ENCODE measurements around the gene MUTYH.
"Not testable (repeated sequence)": the region's sequence is repeated elsewhere in the genome, so short reads cannot be mapped to it uniquely, and the experiment has no call there.

Gene MUTYH

DNA sequence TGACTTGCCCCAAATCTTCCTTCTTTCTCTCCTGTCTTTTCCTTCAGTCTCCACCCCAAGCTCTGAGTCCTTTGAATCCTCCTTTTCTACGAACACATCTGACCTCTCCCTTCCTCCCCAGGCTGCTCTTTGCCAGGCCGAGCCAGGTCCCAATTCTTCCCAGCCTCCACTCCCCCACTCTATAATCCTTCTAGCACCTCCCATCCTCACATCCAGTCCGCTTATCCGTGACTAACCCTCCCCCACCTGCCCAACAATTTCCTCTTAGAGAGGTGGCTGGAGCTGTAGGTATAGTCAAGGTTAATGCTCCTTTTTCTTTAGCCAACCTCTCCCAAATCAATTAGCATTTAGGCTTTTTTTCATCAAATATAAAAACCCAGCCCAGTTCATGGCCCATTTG, 23.1 kb downstream of the MUTYH start:
- DNase-seq, result no peak

DNA sequence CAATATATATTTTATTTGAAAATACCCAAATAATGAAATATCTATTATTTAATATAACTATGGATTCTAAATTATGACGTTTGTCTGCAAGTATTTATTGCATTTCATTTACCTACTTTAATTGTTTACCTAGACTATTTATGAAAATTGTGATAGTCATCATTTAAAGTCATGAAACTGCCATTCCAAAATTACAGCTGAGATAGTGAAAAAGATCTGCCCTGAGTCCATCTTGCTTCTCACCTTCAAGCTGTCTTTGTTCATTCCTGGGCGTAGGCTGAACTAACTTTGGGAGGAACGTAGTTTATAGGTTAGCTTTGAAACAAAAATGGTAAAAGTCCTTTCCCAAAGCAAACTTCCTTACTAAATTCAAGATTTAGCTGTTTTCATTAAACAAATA, 26.0 kb downstream of the MUTYH start:
- no peak for DNase-seq

- no peak for DNase-seq
These were observed 33.3 kb downstream of the MUTYH start for GRCh38 chr1:45306905-45307304.

DNA sequence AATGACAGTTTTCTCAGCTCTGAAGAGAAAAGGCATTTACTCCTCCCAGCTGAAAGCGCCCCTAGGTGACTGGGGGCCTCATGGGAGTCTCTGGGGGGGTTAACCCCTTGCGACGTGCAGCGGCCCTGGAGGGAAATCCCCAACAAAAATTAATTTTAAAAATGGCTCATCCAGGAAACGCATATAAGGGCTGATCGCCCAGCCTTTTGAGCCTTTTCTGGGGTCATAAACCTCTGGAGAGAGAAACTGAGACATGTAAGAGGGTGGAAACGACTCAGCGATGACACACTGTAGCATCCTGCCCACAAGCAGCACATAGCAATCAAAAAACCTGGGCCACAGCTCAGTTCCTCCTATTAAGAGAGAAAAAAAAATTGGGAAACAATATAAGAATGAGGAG, 33.9 kb downstream of the MUTYH start:
- DNase-seq, result peak; percentile 35

DNA sequence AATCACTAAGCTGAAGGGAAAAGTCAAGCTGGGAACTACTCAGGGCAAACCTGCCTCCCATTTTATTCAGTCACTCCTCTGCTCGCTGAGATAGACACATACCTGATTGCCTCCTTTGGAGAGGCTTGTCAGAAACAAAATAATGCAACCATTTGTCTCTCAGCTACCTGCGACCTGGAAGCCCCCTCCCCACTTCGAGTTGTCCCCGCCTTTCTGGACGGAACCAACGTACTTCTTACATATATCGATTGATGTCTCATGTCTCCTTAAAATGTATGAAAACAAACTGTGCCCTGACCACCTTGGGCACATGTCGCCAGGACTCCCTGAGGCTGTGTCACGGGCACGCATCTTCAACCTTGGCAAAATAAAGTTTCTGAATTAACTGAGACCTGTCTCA, 35.0 kb downstream of the MUTYH start:
- DNase-seq, result no peak

DNA sequence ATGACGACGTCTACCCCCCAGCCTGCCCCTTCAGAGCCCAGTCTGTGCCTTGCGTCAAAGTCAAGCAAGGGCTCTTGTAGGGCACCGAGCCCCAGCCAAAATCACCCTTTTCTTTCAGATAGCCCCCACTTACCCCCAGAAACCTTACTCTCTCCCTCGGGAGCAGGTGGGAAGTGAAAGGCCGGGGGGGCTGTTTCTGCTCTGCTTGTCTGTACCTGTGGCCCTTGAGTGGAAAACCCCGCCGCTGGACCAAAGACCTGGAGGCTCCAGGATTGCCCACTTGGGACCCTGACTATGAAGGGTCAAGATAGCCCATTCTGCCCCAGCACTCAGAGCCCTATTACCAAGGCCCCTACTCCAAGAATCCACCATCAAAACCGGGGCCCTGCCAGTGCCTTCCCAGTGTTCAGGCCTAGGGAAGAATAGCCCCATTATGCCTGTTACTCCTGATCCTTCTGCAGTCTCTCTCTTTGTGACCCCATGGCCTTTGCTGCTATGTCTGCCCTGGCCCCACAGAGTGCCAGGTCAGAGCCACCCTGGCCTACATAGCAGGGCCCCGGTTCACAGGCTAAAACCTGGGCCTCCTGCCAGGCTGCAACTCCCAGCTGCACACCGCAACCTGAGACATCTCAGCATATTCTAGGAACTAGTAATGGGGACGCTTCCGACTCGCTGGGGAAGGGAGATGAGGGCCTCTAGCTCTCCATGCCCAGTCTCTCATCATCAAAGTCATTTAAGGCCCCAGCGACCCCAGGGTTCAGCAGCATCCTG, 35.7 kb downstream of the MUTYH start:
- DNase-seq, result no peak

- peak; percentile 98 for DNase-seq
These were observed 36.5 kb downstream of the MUTYH start for GRCh38 chr1:45303520-45304310.

GRCh38 chr1:45302505-45303150, 37.6 kb downstream of the MUTYH start:
- no peak for DNase-seq

DNA sequence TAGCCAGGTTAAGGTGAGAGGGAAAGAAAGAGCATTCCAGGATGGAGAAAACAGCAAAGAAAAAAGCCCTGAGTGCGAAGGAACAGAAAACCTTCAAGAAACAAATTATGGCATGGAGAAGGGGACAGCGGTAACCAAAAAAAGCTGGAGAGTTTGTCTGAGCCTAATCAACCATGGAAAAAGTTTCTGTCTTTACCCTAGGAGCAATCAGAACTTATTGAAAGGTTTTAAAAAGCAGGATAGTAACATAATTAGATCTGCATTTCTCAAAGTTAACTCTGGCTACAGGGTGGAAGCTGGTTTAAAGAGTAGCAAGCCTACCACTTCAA, 39.6 kb downstream of the MUTYH start:
- DNase-seq, result no peak

GRCh38 chr1:45299981-45300668, 40.1 kb downstream of the MUTYH start:
- peak; percentile 32 for DNase-seq

DNA sequence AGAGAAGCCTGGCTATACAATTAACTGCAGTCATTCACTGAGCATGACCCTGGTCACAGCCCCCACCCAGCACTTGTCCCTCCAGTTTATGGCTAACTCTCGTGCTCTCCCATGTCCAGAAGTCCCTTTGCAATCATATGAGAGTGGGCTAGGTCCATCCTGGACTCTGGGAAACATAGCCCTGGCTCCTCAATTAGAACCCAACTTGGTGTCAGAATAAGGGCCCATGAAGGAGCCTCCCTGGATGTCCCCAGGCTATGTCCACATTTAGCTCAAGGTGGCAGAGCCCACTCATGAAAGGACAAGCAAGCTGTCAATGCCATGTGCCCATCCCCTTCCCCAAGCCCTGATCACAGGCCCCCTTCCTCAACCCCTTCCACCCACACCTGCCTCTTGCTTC, 40.9 kb downstream of the MUTYH start:
- DNase-seq, result no peak

DNA sequence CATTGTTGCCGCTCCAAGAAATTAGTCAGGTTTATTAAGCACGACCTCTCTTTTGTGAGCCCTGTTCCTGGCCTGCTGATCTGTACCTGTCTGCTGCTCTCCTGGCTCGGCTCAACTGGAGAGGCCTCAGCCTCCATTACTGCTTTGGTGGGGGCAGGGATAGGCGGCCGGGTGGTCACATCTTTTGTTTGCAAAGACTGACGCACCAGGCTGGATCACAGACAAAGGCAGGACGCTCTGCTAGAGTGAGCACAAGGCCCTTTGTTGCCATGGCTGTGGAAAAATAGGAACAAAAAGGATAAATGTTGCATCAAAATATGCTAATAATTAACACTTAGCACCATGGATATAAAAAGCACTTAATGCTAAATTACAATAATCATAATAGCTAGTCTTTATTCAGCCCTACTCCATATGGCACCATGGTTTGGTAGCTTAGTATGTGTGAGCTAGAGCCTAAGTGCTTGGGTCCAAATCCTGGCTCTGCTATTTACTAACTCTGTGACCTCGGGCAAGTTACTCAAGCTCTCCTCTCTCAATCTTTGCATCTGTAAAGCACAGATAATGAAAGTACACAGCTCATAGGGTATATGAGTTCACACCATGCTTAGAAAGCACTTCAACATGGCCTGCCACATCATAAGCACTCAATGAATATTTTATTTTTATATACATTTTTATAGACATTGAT, 42.4 kb downstream of the MUTYH start:
- DNase-seq, result no peak

DNA sequence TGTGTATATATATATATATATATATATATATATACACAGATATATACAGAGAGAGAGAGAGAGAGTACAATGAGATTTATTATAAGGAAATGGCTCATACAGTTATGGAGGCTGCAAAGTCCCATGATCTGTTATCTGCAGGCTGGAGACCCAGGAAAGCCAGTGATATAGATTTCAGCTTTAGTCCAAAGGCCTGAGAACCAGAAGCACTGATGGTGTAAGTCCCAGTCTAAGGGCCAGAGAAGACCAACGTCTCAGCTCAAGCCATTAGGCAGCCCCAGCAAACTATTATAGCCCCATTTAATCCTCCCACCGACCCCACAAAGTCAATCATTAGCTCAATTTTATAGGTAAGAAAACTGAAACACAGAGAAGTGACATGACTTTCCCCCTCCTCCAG, 48.5 kb downstream of the MUTYH start:
- no peak for DNase-seq

- not testable (repeated sequence) for DNase-seq
These were observed 49.2 kb downstream of the MUTYH start for GRCh38 chr1:45291002-45291401.

DNA sequence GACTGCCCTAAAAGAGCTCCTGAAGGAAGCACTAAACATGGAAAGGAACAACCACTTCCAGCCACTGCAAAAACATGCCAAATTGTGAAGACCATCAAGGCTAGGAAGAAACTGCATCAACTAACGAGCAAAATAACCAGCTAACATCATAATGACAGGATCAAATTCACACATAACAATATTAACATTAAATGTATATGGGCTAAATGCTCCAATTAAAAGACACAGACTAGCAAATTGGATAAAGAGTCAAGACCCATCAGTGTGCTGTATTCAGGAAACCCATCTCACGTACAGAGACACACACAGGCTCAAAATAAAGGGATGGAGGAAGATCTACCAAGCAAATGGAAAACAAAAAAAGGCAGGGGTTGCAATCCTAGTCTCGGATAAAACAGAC, 53.7 kb downstream of the MUTYH start:
- DNase-seq, result not testable (repeated sequence)

- DNase-seq, result not testable (repeated sequence)
These were observed 55.4 kb downstream of the MUTYH start for GRCh38 chr1:45284858-45285257.

DNA sequence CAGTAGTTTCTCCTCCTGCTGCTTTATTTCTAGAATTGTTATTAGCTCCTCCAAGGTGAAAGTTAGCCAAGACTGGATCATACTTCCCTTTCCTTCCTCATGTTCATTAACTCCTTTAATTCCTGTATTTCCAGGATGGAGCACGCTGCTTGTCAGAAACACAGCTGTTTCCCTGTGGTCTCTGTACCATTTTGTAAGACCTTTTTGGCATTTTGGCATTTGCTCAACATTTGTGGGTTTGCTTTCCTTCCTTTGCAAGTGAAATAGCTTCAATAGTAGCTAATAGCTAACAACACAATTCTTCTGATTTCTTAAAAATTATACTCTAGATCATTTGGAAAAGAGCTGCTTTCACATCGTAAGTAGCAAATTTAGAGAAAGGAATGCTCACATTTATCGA, 57.9 kb downstream of the MUTYH start:
- DNase-seq, result no peak

Measured in activated naive CD4-positive, alpha-beta T cell treated with Interleukin-2 at 50 U/mL for 16 hours (primary cell).